Measurements from ENCODE around the gene SELP. TPM values are rescaled to one million over a fixed set of nuclear protein-coding genes. Genes with fewer than 3 reads are reported as not detected.

The SELP gene
- total RNA-seq, 1 donor from 2014 or later: not detected

DNA sequence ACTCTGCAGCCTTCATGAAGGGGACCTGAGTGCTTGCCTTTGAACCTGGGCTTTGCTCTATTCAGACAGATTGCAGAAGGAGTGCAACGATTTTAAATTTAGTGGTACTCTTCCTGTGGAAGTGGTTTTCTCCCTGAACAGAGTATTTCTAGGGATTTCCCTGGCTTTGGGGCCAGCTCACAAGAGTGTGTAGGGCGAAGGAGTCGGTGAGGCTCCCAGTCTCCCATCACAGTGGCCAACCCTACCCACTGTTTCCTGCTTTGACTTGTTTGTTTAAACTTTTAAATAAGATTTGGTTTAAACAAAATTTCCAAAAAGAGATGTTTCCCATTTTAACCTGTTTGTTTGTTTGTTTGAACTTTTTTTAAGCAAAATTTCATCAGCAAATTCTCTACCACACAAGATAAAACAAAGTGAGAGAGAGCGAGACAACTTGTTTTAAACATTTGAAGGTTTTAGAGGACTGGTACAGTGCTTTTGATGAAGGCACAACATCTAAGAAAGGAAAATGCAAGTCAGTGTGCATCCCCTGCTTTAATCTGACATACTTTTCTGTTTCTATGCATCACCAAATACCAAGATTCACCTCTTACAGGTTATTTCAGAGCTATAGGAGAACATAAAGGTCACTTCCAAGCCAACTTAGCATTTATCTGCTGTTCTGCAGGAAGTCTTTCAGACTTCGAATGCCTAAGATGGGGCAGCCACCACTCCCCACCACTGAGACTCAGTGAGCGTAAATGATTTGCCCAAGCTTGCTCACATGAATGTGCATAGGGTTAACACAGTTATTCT lies 6.6 kb downstream of the SELP start:
- FAIRE-seq: no peak
- peaks cover 2% of the 10 kb centered on the region for H3K27me3 ChIP-seq (ENCODE audit: control insufficient read depth, insufficient read depth, low read length)
- DNase-seq (ENCODE audit: low read depth): no peak
- TF ChIP-seq, protein P1, sequence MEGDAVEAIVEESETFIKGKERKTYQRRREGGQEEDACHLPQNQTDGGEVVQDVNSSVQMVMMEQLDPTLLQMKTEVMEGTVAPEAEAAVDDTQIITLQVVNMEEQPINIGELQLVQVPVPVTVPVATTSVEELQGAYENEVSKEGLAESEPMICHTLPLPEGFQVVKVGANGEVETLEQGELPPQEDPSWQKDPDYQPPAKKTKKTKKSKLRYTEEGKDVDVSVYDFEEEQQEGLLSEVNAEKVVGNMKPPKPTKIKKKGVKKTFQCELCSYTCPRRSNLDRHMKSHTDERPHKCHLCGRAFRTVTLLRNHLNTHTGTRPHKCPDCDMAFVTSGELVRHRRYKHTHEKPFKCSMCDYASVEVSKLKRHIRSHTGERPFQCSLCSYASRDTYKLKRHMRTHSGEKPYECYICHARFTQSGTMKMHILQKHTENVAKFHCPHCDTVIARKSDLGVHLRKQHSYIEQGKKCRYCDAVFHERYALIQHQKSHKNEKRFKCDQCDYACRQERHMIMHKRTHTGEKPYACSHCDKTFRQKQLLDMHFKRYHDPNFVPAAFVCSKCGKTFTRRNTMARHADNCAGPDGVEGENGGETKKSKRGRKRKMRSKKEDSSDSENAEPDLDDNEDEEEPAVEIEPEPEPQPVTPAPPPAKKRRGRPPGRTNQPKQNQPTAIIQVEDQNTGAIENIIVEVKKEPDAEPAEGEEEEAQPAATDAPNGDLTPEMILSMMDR (IDR thresholded peaks at IDR 0.05; ENCODE audit: insufficient read depth, low read length, severe bottlenecking): no peak
- no peaks in the 10 kb centered on the region for H3K36me3 ChIP-seq (ENCODE audit: control insufficient read depth, insufficient read depth, low read length)
- H3K4me3 ChIP-seq (ENCODE audit: low read depth, low read length): no peak overlapping the region

GRCh38 chr1:169620565-169620964 lies 9.4 kb downstream of the SELP start:
- TF ChIP-seq, protein P1 (IDR thresholded peaks at IDR 0.05; ENCODE audit: insufficient read depth, low read length, severe bottlenecking): no peak
- no peaks in the 10 kb centered on the region for H3K36me3 ChIP-seq (ENCODE audit: control insufficient read depth, insufficient read depth, low read length)
- H3K4me3 ChIP-seq (ENCODE audit: low read depth, low read length): no peak overlapping the region
- H3K27me3 ChIP-seq (ENCODE audit: control insufficient read depth, insufficient read depth, low read length): peaks cover 2% of the 10 kb centered on the region
- no peak for DNase-seq (ENCODE audit: low read depth)
- peak; percentile 28 for FAIRE-seq

DNA sequence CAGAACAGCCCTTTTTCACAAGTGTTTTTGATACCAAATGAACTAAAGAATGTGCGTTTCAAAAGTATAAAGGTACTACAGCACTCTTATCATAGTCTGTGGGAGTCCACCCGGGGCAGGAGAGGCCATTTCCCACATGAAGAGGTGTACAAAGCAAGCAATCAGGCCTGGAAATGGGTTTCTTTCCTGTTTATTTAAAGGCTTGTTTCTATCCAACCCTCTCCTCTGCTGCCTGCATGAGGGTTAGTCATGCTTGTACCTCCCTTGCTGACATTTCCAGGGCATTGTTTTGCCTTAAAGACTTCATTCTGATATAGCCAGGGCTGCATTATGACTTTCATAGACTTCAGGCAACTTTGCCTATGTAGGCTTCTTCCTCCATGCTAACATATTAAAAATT lies 11.6 kb downstream of the SELP start:
- Histone ChIP-seq H3K27me3 (ENCODE audit: control insufficient read depth, insufficient read depth, low read length) (peaks cover 2% of the 10 kb centered on the region), H3K36me3 (ENCODE audit: control insufficient read depth, insufficient read depth, low read length) (no peaks in the 10 kb centered on the region), H3K4me3 (ENCODE audit: low read depth, low read length) (no peak overlapping the region)
- FAIRE-seq (no peak), DNase-seq (ENCODE audit: low read depth) (peak; percentile 15)
- TF ChIP-seq, protein P1 (IDR thresholded peaks at IDR 0.05; ENCODE audit: insufficient read depth, low read length, severe bottlenecking): no peak

DNA sequence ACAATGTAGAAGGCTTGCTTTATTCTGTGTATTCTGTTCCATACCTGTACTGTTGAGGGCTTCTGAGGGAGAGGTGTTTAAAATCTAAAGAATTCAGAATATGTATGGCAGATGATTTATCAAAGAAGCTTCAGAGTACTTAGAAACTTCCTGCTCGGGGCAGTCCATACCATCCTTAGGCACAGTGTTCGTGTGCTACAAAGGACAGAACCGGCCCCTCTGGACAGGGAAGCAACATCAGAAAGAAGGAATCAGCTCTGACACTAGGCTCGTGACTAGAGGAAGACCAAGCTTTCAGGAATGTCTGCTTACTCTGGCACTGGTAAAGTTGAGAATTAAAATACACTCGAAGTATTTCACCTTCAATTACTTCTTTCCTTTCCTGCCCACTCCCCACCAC lies 14.1 kb downstream of the SELP start:
- TF ChIP-seq, protein P1 (IDR thresholded peaks at IDR 0.05; ENCODE audit: insufficient read depth, low read length, severe bottlenecking): no peak
- Histone ChIP-seq H3K27me3 (ENCODE audit: control insufficient read depth, insufficient read depth, low read length) (no peaks in the 10 kb centered on the region), H3K4me3 (ENCODE audit: low read depth, low read length) (no peak overlapping the region), H3K36me3 (ENCODE audit: control insufficient read depth, insufficient read depth, low read length) (no peaks in the 10 kb centered on the region)
- no peak for FAIRE-seq
- no peak for DNase-seq (ENCODE audit: low read depth)

DNA sequence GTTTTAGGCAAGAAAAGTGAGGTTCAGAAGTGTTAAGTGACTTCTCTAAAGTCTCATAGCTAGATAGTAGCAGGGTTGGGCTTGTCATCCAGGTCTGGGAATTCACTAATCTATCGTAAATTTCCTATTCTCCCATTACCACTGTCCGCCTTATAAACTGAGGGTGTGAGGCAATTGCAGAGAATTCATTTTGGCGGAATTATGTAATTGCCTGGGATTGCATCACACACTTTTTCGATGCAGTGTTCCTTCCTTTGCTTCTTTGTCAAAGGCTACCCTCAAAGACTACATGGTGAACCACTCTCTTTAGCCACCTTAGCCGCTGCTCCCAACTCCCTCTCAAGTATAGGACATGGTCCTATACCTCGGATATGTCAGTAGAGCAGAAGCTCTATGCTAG lies 19.1 kb downstream of the SELP start:
- FAIRE-seq: no peak
- TF ChIP-seq, protein P1 (IDR thresholded peaks at IDR 0.05; ENCODE audit: insufficient read depth, low read length, severe bottlenecking): no peak
- Histone ChIP-seq H3K27me3 (ENCODE audit: control insufficient read depth, insufficient read depth, low read length) (peaks cover 4% of the 10 kb centered on the region), H3K4me3 (ENCODE audit: low read depth, low read length) (no peak overlapping the region), H3K36me3 (ENCODE audit: control insufficient read depth, insufficient read depth, low read length) (no peaks in the 10 kb centered on the region)
- no peak for DNase-seq (ENCODE audit: low read depth)

- Histone ChIP-seq H3K36me3 (ENCODE audit: control insufficient read depth, insufficient read depth, low read length) (no peaks in the 10 kb centered on the region), H3K4me3 (ENCODE audit: low read depth, low read length) (no peak overlapping the region), H3K27me3 (ENCODE audit: control insufficient read depth, insufficient read depth, low read length) (peaks cover 5% of the 10 kb centered on the region)
- FAIRE-seq (no peak), DNase-seq (ENCODE audit: low read depth) (no peak)
- TF ChIP-seq, protein P1 (IDR thresholded peaks at IDR 0.05; ENCODE audit: insufficient read depth, low read length, severe bottlenecking): no peak
These were observed 19.8 kb downstream of the SELP start for GRCh38 chr1:169610108-169610507.

Data from bronchial epithelial cell (primary cell).